NB4 (cell line): ENCODE results near the gene NELFA.

Source experiments
- DNase-seq: peaks from one replicate; pipeline ENCODE4 v3.0.0; 2010; ENCODE audit warnings: low read depth
- H3K4me3 ChIP-seq: one replicate; pipeline ENCODE4 v1.5.1; 2011; ENCODE audit warnings: mild to moderate bottlenecking, low read depth, low read length, moderate library complexity
- MYC ChIP-seq: IDR thresholded peaks from 2 replicates; pipeline ENCODE4 v1.6.1; 2011; ENCODE audit warnings: low read depth, low read length
- POLR2A ChIP-seq: IDR thresholded peaks from 2 replicates; pipeline ENCODE4 v1.6.1; 2011; ENCODE audit warnings: mild to moderate bottlenecking; ENCODE audit not compliant: insufficient read length; ENCODE audit errors: extremely low read depth
- TF ChIP-seq, protein P1 (sequence below): IDR thresholded peaks from one replicate; pipeline ENCODE4 v1.5.1; 2012; ENCODE audit warnings: low read depth, low read length
- TF ChIP-seq, protein P2 (sequence below): IDR thresholded peaks from 2 replicates; pipeline ENCODE4 v1.6.1; 2011; ENCODE audit warnings: low read depth, low read length

The NELFA gene

DNA sequence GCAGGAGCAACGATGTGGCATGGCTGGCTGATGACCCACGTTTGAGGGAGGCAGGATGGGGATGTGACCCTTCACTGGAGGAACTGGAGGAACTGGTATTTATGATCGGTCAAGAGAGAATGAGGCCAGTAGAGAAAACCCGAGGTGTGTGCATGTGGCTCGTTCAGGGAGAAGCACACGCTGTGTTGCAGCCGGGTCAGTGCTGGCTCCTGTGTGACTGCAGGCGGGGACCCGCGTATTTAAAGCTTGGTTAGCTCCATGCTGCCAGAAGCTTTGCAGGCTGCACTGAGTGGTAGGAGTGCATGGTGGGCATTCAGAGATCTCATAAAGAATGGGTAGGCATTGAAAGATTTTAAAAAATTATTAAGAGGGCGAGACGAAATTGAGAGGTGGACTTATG, 52.1 kb downstream of the NELFA start:
- H3K4me3 ChIP-seq, result no peak overlapping the region
- DNase-seq, result no peak
- no peak for TF ChIP-seq MYC
- no peak for TF ChIP-seq POLR2A
- TF ChIP-seq, protein P1, sequence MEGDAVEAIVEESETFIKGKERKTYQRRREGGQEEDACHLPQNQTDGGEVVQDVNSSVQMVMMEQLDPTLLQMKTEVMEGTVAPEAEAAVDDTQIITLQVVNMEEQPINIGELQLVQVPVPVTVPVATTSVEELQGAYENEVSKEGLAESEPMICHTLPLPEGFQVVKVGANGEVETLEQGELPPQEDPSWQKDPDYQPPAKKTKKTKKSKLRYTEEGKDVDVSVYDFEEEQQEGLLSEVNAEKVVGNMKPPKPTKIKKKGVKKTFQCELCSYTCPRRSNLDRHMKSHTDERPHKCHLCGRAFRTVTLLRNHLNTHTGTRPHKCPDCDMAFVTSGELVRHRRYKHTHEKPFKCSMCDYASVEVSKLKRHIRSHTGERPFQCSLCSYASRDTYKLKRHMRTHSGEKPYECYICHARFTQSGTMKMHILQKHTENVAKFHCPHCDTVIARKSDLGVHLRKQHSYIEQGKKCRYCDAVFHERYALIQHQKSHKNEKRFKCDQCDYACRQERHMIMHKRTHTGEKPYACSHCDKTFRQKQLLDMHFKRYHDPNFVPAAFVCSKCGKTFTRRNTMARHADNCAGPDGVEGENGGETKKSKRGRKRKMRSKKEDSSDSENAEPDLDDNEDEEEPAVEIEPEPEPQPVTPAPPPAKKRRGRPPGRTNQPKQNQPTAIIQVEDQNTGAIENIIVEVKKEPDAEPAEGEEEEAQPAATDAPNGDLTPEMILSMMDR, result no peak
- TF ChIP-seq, protein P2, sequence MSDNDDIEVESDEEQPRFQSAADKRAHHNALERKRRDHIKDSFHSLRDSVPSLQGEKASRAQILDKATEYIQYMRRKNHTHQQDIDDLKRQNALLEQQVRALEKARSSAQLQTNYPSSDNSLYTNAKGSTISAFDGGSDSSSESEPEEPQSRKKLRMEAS, result no peak

DNA sequence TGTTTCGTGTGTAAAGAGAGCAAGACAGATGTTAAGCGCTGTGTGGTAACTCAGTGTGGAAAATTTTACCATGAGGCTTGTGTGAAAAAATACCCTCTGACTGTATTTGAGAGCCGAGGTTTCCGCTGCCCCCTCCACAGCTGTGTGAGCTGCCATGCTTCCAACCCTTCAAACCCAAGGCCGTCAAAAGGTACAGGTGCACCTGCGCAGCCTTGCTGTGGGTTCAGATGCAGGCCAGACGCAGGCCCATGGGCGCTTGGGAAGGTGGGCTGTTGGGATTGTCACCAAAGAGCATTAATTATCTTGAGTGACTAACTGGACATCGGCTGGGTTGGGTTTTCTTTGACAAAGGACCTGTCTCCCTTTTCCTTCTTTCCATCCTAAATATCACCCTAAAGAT, 55.4 kb downstream of the NELFA start:
- TF ChIP-seq MYC (no peak), POLR2A (no peak)
- TF ChIP-seq, protein P2, result no peak
- TF ChIP-seq, protein P1, result no peak
- H3K4me3 ChIP-seq, result no peak overlapping the region
- DNase-seq, result no peak

DNA sequence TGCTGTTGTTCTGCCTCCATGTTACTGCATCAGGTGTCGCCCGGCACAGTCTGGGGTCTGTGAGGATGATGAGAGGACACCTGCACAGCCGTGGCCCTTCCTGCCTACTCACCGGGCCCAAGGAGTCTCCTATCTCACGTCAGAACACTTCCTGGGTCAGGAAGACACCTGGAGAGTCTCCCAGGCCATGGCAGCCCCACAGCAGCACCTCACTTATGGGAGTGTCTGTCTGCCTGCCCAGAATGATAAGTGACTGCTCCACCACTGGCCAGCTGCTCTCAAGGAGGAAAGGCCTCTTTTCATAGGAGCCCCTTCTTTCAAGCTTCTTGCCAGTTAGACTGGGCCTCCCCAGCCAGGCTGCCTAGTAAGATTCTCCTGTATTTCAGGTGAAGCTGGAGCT, 56.1 kb downstream of the NELFA start:
- TF ChIP-seq, protein P2, result no peak
- TF ChIP-seq, protein P1, result no peak
- TF ChIP-seq POLR2A (no peak), MYC (no peak)
- no peak overlapping the region for H3K4me3 ChIP-seq
- DNase-seq, result no peak

DNA sequence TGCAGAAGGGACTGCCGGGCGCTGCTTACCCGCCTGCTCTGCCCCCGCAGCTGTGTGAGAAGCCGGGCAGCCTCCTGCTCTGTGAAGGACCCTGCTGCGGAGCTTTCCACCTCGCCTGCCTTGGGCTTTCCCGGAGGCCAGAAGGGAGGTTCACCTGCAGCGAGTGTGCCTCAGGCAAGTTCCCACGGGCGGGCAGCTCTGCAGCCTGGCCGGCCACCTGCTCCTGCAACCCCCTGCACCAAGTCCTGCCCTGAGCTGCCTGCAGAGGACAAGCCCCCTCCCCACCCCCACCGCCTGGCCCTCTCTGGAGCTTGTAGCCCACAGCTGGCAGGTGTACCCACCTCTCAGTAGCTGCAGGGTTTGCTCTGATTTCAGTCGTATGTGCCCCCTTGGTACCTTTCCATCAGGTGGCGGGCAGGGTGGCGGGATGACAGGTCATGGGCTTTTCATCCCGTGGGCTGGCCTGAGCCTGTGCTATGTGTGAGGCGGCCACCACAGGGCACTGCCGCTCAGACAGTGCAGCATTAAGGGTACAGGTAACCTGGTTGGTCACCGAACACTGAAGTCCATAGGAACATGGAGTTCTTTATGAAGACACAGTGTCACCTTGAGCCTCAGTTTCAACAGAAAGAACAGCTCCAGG, 56.6 kb downstream of the NELFA start:
- TF ChIP-seq POLR2A, result no peak
- DNase-seq, result no peak
- H3K4me3 ChIP-seq, result no peak overlapping the region

DNA sequence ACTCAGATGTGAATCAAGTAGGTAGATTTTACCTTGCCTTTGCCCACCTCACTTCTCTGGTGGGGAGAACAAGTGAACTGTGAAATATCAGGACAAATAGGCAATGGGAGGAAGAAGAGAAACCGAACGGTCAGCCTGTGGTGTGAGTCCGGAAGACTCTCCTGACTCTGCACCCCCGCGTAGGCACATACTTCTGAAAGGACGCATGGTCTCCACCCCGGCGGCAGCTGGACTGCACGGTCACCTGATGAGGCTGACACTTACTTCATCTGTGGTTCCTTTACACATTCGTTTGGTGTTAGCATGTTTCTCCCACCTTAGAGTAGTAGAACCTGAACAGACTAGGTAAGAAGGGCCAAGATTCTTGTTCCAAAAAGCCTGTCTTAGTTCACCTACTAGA, 58.4 kb downstream of the NELFA start:
- DNase-seq, result no peak
- TF ChIP-seq POLR2A, result no peak
- TF ChIP-seq, protein P2, result no peak
- TF ChIP-seq, protein P1, result no peak
- no peak for TF ChIP-seq MYC
- H3K4me3 ChIP-seq, result no peak overlapping the region

DNA sequence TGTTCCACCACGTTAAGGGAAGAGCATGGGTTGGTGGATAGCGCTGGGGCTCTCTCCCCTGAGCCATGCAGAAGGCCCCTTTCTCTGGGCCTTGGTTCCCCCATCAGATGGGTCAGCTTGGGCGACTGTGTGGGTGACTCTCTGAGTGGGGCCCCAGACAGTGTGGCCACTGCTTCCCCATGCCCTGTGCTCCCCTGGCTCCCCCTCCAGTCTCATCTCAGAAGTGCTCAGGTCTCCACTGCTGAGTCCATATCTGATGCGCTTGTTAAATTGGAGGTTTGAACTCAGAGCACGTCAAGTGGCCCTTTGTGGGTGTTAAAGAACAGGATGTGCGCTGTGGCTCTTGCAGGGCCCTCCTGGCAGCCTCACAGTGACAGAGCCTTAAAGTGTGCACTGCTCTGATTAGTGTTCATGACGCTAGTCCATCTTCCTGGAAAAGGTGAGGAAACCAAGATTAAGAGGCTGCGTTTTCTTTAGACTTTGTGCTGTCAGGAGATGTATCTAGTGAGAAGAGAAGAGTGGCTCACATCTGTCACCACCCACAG, 59.8 kb downstream of the NELFA start:
- no peak overlapping the region for H3K4me3 ChIP-seq
- no peak for DNase-seq
- TF ChIP-seq, protein P2, result no peak
- TF ChIP-seq POLR2A (no peak), MYC (no peak)
- TF ChIP-seq, protein P1, result no peak
